NCI-H1694 treated with DMSO at 0.1 percent for 48 hours (cell line): Measurements from ENCODE around the gene OIT3.
"Not testable (repeated sequence)": the region's sequence is repeated elsewhere in the genome, so short reads cannot be mapped to it uniquely, and the experiment has no call there.

Source experiments
- DNase-seq: peaks from one replicate; lab custom pipeline; 2025; lab: John Stamatoyannopoulos, UW

The OIT3 gene

GRCh38 chr10:72903941-72904446 is 10.5 kb downstream of the OIT3 start:
- DNase-seq, result not testable (repeated sequence)

GRCh38 chr10:72904806-72905205 is 11.3 kb downstream of the OIT3 start:
- no peak for DNase-seq

- no peak for DNase-seq
Measured at GRCh38 chr10:72906446-72906845, 12.9 kb downstream of the OIT3 start.

GRCh38 chr10:72910705-72911104 is 17.2 kb downstream of the OIT3 start:
- DNase-seq, result no peak

- no peak for DNase-seq
Measured at GRCh38 chr10:72911758-72912157, 18.2 kb downstream of the OIT3 start.

GRCh38 chr10:72912736-72913135 is 19.2 kb downstream of the OIT3 start:
- DNase-seq, result no peak

GRCh38 chr10:72913287-72913686 is 19.7 kb downstream of the OIT3 start:
- no peak for DNase-seq

GRCh38 chr10:72917201-72917600 is 23.7 kb downstream of the OIT3 start:
- not testable (repeated sequence) for DNase-seq

GRCh38 chr10:72917803-72918332 is 24.3 kb downstream of the OIT3 start:
- not testable (repeated sequence) for DNase-seq

- DNase-seq, result no peak
Measured at GRCh38 chr10:72918352-72918751, 24.8 kb downstream of the OIT3 start.

- DNase-seq, result not testable (repeated sequence)
Measured at GRCh38 chr10:72921147-72921683, 27.7 kb downstream of the OIT3 start.

- no peak for DNase-seq
Measured at GRCh38 chr10:72924351-72924750, 30.8 kb downstream of the OIT3 start.

- no peak for DNase-seq
Measured at GRCh38 chr10:72925951-72926465, 32.5 kb downstream of the OIT3 start.

- DNase-seq, result no peak
Measured at GRCh38 chr10:72927485-72927884, 33.9 kb downstream of the OIT3 start.

GRCh38 chr10:72928798-72929197 is 35.3 kb downstream of the OIT3 start:
- DNase-seq, result no peak

- no peak for DNase-seq
Measured at GRCh38 chr10:72930276-72930675, 36.7 kb downstream of the OIT3 start.

- no peak for DNase-seq
Measured at GRCh38 chr10:72932259-72933015, 38.9 kb downstream of the OIT3 start.

GRCh38 chr10:72935361-72935760 is 41.8 kb downstream of the OIT3 start:
- DNase-seq, result no peak

GRCh38 chr10:72943498-72944234 is 50.1 kb downstream of the OIT3 start:
- no peak for DNase-seq

- DNase-seq, result no peak
Measured at GRCh38 chr10:72946963-72947362, 53.4 kb downstream of the OIT3 start.

- DNase-seq, result no peak
Measured at GRCh38 chr10:72948762-72949161, 55.2 kb downstream of the OIT3 start.

- no peak for DNase-seq
Measured at GRCh38 chr10:72951760-72952159, 58.2 kb downstream of the OIT3 start.
